DMS53 treated with DMSO at 0.1 percent for 48 hours (cell line): ENCODE measurements around the gene APBA1.
A peak's percentile ranks its signal among the peaks of the same experiment; 100 is the strongest.

ENCODE experiments used
- DNase-seq: peaks from one replicate; lab custom pipeline; 2025; ENCODE audit not compliant: unreplicated experiment; lab: John Stamatoyannopoulos, UW

Gene APBA1

GRCh38 chr9:69579760-69580581, 92.2 kb downstream of the APBA1 start:
- DNase-seq = no peak

- no peak for DNase-seq
These were observed 93.0 kb downstream of the APBA1 start for GRCh38 chr9:69579032-69579758.

GRCh38 chr9:69578026-69578425, 94.1 kb downstream of the APBA1 start:
- no peak for DNase-seq

- no peak for DNase-seq
These were observed 95.0 kb downstream of the APBA1 start for GRCh38 chr9:69577123-69577522.

GRCh38 chr9:69574057-69574456, 98.1 kb downstream of the APBA1 start:
- DNase-seq = no peak

GRCh38 chr9:69573651-69574050, 98.5 kb downstream of the APBA1 start:
- DNase-seq = no peak

- no peak for DNase-seq
These were observed 99.6 kb downstream of the APBA1 start for GRCh38 chr9:69572611-69573010.

GRCh38 chr9:69571032-69571431, 101.1 kb downstream of the APBA1 start:
- no peak for DNase-seq

- DNase-seq = no peak
These were observed 102.3 kb downstream of the APBA1 start for GRCh38 chr9:69569738-69570451.

- no peak for DNase-seq
These were observed 107.6 kb downstream of the APBA1 start for GRCh38 chr9:69564557-69564956.

- no peak for DNase-seq
These were observed 113.0 kb downstream of the APBA1 start for GRCh38 chr9:69559126-69559525.

GRCh38 chr9:69556707-69557106, 115.5 kb downstream of the APBA1 start:
- DNase-seq = no peak

- DNase-seq = no peak
These were observed 116.4 kb downstream of the APBA1 start for GRCh38 chr9:69555802-69556201.

- DNase-seq = no peak
These were observed 117.2 kb downstream of the APBA1 start for GRCh38 chr9:69554945-69555344.

- DNase-seq = peak; percentile 29
These were observed 122.6 kb downstream of the APBA1 start for GRCh38 chr9:69549310-69550202.

- DNase-seq = no peak
These were observed 123.5 kb downstream of the APBA1 start for GRCh38 chr9:69548681-69549080.

GRCh38 chr9:69546265-69546664, 125.9 kb downstream of the APBA1 start:
- peak; percentile 2 for DNase-seq

GRCh38 chr9:69542942-69543704, 129.0 kb downstream of the APBA1 start:
- DNase-seq = no peak

- DNase-seq = no peak
These were observed 130.1 kb downstream of the APBA1 start for GRCh38 chr9:69542058-69542457.

- no peak for DNase-seq
These were observed 136.3 kb downstream of the APBA1 start for GRCh38 chr9:69535911-69536310.
